Neuron (in vitro differentiated cells): ENCODE data around the gene HES1.
"Not testable (repeated sequence)": the region's sequence is repeated elsewhere in the genome, so short reads cannot be mapped to it uniquely, and the experiment has no call there.

Experiments
- H2AFZ ChIP-seq: one replicate; pipeline ENCODE4 v1.6.1; 2013; ENCODE audit warnings: low read depth, mild to moderate bottlenecking, inconsistent platforms, low read length, moderate library complexity
- H3K27me3 ChIP-seq: one replicate; pipeline ENCODE4 v1.6.1; 2013; ENCODE audit warnings: low read length; ENCODE audit not compliant: insufficient read depth
- H3K36me3 ChIP-seq: one replicate; pipeline ENCODE4 v1.6.1; 2013; ENCODE audit warnings: low read length; ENCODE audit not compliant: insufficient read depth
- H3K4me1 ChIP-seq: one replicate; pipeline ENCODE4 v1.6.1; 2013; ENCODE audit warnings: low read length; ENCODE audit not compliant: insufficient read depth
- H3K4me3 ChIP-seq: 2 replicates; pipeline ENCODE4 v1.5.1; 2013; ENCODE audit warnings: mild to moderate bottlenecking, low read length, moderate library complexity
- H3K9me3 ChIP-seq: one replicate; pipeline ENCODE4 v1.6.1; 2013; ENCODE audit warnings: low read length

The HES1 gene

DNA sequence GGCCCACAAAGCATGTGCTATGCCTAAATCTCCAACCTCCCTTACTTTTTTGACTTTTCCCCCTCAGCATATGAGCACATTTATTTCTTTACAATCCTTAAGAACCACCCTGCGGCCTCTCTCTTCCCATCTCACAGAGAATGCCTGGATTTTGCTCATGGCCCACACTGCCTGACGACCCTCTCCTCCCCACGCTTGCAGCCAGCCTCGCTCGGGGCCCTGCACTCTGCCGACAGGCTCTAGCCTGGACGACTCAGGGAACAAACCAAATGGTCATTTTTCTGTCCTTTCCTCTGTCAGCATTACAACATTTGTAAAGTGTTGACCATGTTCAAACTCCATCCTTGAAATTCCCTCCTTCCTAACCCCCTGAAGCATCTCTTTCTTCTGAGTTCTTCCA is 11.7 kb downstream of the HES1 start:
- Histone ChIP-seq H3K9me3 (no peaks in the 10 kb centered on the region), H3K36me3 (no peaks in the 10 kb centered on the region), H2AFZ (no peak overlapping the region), H3K4me1 (peaks cover under 1% of the 10 kb centered on the region), H3K4me3 (no peak overlapping the region), H3K27me3 (peaks cover 2% of the 10 kb centered on the region)

DNA sequence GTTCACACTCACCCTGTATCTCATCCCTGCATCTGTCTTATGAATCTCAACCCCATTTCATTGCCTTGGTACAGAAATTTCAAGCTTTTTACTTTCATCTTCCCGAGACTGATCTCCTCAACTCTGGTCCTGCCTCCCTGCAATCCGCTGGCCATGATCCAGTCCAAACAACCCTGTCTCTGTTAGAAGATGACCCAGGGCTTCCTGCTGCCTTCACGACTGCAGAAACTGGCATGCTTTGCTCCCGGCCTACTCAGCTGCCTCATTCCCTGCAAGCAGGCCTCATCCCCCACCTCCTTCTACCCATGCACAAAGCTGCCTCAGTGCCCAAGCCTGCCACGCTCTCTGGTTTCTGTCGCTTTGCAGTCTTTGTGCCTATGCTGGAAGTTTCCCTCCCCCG is 12.4 kb downstream of the HES1 start:
- Histone ChIP-seq H3K27me3 (peaks cover 2% of the 10 kb centered on the region), H3K4me3 (no peak overlapping the region), H2AFZ (no peak overlapping the region), H3K9me3 (no peaks in the 10 kb centered on the region), H3K36me3 (no peaks in the 10 kb centered on the region), H3K4me1 (no peaks in the 10 kb centered on the region)

DNA sequence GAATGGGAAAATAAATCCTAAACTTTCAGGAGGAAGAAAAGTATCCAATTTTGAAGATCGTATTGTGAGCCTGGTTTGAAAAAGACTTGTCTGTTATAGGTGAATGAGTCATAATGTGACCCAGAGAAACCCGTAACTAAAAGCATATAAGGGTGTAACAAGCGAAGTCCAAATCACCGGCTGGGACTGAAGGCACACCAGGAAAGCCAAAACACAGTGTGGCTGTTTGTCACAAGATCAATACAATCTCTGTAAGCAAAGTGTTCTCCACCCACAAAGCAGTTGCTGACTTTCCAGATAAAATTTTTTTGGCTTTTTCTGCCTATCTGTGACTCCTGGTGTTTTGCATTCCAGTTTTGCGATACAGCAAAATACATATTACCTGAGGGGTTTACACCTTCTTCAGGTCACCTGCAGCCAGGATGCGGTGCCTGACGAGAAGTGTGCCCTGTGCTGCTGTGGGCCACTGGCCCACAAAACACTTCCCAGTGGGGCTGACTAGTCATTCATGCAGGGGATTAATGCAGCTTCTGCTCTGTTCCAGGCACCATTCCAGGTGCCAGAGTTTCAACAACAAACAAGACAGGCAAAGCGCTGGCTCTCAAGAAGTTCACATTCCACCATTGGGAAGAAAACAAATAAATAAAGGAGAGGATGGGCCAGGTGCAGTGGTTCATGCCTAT is 14.4 kb downstream of the HES1 start:
- Histone ChIP-seq H3K4me1 (no peaks in the 10 kb centered on the region), H3K9me3 (peaks cover 4% of the 10 kb centered on the region), H3K36me3 (no peaks in the 10 kb centered on the region)

DNA sequence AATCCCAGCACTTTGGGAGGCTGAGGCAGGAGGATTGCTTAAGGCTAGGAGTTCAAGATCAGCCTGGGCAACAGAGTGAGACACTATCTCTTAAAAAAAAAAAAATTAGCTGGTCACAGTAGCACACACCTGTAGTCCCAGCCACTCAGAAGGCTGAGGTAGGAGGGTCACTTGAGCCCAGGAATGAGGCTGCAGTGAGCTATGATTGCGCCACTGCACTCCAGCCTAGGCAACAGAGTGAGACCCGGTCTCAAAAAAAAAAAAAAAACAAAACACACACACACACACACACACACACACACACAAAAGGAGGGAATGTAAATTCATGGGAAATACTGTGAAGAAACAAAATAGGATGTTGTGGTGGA is 15.0 kb downstream of the HES1 start:
- H3K4me3 ChIP-seq, H3K36me3 ChIP-seq, H3K9me3 ChIP-seq, H2AFZ ChIP-seq, H3K27me3 ChIP-seq, H3K4me1 ChIP-seq: not testable (repeated sequence)

More for the DNA sequence above, 14.4 kb downstream of the HES1 start:
- Histone ChIP-seq H2AFZ (no peak overlapping the region), H3K4me3 (no peak overlapping the region), H3K27me3 (peaks cover 6% of the 10 kb centered on the region)

DNA sequence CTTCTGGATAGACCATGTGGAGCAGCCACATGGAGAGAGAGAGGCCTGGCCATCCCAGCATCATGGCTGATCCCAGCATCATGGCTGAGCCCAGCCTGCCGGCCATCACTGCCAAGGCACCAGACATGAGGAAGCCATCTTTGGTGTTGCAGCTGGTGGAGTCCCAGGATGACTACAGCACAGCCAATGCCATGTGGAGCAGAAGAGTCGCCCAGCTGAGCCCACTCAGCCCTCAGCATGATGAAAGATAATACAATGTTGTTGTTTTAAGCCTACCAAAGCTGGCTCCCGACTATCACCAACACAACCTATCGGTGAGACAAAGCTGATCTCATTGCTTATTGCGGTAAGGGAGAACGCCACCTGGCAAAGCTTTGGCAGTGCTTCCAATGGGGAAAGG is 18.4 kb downstream of the HES1 start:
- peaks cover 4% of the 10 kb centered on the region for H3K9me3 ChIP-seq
- no peak overlapping the region for H3K4me3 ChIP-seq
- H3K27me3 ChIP-seq, result peaks cover 16% of the 10 kb centered on the region
- H3K36me3 ChIP-seq, result no peaks in the 10 kb centered on the region
- H3K4me1 ChIP-seq, result no peaks in the 10 kb centered on the region
- H2AFZ ChIP-seq, result no peak overlapping the region

DNA sequence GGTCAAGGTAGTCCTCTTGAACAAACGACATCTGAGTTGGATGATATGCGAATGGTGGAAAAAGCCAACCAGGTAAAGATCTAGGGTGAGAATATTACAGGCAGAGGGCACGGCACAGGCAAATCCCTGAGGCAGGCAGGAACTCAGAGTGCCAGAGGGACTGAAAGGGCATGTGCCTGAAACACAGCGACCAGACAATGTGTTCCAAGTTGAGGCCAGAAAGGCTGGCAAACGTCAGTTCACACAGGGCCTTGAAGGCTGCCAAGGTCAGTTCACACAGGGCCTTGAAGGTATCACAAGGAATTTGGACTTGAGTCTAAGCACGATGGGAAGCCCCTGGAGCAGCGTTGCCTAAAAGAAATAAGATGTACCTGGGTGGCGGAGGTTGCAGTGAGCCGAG is 20.1 kb downstream of the HES1 start:
- Histone ChIP-seq H3K4me3 (no peak overlapping the region), H2AFZ (no peak overlapping the region), H3K9me3 (peaks cover 4% of the 10 kb centered on the region), H3K36me3 (no peaks in the 10 kb centered on the region), H3K27me3 (peaks cover 16% of the 10 kb centered on the region), H3K4me1 (no peaks in the 10 kb centered on the region)

DNA sequence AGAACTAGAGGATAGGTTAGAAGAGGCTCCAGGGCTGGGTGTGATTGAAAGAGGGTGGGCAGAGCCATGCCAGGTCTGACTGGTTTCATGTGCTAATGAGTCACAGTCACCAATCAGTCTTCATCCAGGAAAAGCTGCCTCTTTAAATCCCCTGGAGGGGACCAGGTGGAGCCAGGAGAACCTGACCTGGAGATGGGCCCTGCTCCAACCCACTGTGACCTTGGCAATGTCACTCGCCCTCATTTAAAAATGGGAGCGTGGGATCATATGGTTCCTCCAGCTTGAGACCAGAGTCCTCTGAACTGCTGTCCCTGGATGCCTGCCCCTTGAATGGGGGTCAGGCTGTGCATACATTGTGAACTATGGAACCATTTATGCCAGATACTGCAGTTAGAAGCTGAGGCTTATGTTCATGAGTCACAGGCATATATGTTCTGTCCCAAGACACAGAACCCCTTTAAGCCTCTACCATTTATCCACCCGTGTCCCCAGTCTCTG is 23.0 kb downstream of the HES1 start:
- Histone ChIP-seq H2AFZ (no peak overlapping the region), H3K4me3 (no peak overlapping the region), H3K9me3 (peaks cover 4% of the 10 kb centered on the region), H3K27me3 (peaks cover 16% of the 10 kb centered on the region), H3K36me3 (no peaks in the 10 kb centered on the region), H3K4me1 (no peaks in the 10 kb centered on the region)

DNA sequence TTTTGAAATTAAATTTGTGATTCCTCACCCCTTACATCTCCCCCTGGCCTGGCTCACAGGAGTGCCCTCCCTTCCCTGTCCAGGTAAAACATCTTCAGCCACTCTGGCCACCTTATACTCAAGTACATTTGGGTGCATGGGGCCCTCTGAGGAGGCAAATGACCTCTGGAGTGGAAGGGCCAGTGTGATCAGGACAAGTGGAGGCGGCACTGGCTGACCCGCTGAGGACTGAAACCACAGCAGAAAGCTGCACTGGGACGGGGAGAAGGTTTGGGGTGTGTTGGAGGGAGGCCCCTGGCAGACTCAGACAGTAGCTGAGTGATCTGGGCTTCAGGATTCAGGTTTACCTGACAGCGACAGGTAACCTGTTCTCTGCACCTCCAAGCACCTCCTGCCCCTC is 24.2 kb downstream of the HES1 start:
- Histone ChIP-seq H3K9me3 (no peaks in the 10 kb centered on the region), H2AFZ (no peak overlapping the region), H3K4me3 (no peak overlapping the region), H3K27me3 (peaks cover 12% of the 10 kb centered on the region), H3K4me1 (no peaks in the 10 kb centered on the region), H3K36me3 (no peaks in the 10 kb centered on the region)

DNA sequence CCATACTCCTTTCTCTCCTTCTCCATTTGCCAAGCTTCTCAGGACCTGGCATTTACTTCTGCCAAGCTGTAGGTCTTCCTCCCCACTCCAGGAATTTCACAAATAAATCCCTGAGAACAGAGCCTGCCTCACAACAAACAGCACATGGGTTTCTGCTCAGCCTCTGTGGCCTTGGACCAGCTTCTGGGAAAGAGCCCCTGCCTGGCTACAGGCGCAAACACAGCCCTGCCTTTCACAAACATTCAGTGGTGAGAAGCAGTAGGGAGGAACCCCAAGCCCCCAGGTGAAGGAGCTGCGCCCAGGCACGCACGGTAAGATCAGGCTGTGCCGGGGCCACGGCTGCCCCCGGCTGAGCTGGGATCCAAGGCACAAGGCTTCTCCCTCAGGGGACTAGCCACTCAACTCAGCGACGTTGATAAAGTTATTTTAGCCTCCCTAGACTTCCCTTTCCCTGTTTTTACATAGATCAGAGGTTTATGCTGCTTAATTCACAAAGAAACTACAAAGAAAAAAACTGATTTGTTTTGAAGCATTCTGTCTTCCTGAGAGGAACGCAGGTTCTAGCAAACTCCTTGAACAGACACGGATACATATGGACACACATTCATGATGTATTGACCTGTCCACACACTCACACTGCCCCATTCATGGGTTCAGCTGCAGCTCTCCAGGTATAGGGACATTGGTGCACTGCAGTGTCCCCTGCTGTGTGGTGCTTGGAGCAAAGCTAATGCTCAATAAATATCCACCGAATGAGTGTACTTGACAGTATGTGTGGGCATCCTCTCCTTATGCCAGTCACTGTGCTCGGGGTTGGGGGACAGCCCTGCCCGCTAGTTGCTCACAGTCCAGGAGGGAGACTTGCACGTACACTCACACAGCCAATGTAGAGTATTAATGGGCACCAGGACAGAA is 25.4 kb downstream of the HES1 start:
- H3K4me3 ChIP-seq, result no peak overlapping the region
- peaks cover 5% of the 10 kb centered on the region for H3K4me1 ChIP-seq
- H3K36me3 ChIP-seq, result no peaks in the 10 kb centered on the region
- peaks cover 12% of the 10 kb centered on the region for H3K27me3 ChIP-seq
- H2AFZ ChIP-seq, result no peak overlapping the region
- H3K9me3 ChIP-seq, result no peaks in the 10 kb centered on the region

DNA sequence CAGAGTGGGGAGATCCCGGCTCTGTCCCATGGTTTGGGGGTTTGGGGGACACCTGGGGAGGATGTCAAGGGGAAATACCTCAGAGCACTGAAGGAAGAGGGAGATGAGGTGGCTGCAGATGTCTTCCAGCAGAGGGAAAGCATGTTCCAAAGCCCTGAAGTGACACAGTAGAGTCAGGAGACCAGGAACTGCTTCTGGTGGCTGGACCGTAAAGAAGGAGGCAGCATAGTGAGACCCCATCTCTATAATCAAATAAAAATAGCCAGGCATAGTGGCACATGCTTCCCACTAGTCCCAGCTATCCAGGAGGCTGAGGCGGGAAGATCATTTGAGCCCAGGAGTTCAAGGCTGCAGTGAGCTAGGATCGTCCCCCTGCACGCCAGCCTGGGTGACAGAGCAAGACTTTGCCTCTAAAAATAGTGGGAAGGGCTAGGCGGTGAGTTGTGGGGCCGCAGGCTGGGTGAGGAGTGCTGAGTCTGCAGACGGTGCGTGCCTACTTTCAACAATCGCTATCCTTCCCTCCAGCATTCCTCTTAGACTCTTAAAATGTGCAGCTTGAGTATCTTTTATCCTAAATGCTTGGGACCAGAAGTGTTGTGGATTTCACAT is 26.2 kb downstream of the HES1 start:
- Histone ChIP-seq H3K9me3 (no peaks in the 10 kb centered on the region), H3K4me1 (peaks cover 8% of the 10 kb centered on the region), H3K36me3 (no peaks in the 10 kb centered on the region), H3K27me3 (peaks cover 6% of the 10 kb centered on the region), H2AFZ (no peak overlapping the region), H3K4me3 (no peak overlapping the region)

DNA sequence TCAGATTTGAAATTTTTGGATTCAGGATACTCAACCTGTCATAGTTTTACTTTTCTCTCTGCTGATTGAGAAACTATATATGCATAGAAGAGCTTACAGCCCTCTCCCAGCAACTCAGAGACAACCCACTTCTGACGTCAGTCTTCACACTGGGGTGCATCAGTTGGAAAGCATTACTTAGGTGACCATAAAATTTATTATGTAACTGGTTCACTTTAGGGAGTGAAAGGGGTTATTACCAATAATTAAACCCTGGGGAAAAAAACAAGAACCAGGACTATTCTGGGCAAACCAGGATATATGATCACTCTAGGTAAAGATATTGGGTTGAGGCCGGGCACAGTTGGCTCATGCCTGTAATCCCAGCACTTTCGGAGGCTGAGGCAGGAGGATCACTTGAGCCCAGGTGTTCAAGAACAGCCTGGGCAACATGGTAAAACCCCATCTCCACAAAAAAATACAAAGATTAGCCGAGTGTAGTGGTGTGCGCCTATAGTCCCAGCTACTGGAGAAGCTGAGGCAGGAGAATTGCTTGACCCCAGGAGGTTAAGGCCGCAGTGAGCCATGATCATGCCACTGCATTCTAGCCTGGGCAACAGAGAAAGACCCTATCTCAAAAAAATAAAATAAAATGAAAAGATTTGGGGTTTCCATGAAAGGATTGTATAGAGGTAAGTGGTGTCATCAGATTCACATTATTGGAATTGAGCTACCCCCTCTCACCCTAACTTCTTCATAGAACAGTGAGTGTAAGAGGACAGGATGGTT is 27.1 kb downstream of the HES1 start:
- no peak overlapping the region for H2AFZ ChIP-seq
- peaks cover 2% of the 10 kb centered on the region for H3K27me3 ChIP-seq
- peaks cover 12% of the 10 kb centered on the region for H3K4me1 ChIP-seq
- H3K36me3 ChIP-seq, result no peaks in the 10 kb centered on the region
- H3K4me3 ChIP-seq, result no peak overlapping the region
- no peaks in the 10 kb centered on the region for H3K9me3 ChIP-seq

DNA sequence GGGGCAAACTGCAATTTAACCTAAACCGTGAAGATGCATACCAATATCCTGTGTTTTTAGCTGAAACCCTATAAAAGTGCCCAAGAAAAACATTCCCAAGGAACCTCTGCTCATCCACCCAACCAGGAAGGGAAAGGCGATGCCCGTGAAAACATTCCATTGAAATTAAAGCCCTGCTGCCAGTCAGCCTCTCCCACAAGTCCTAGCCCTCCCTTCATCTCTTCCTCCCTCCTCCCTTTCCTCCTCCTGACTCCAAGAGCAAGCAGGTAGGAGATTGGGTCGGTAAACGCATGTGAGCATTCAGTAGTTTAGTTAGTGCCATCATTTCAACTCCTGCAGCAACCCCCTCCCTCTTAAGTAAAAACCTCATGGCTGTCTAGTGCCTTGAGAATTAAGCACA is 27.7 kb downstream of the HES1 start:
- H3K4me1 ChIP-seq, result peaks cover 19% of the 10 kb centered on the region
- H3K27me3 ChIP-seq, result no peaks in the 10 kb centered on the region
- no peak overlapping the region for H3K4me3 ChIP-seq
- H2AFZ ChIP-seq, result no peak overlapping the region
- H3K36me3 ChIP-seq, result no peaks in the 10 kb centered on the region
- H3K9me3 ChIP-seq, result no peaks in the 10 kb centered on the region
